Measurements from ENCODE around the gene C2CD2.
"Not testable (repeated sequence)": the region's sequence is repeated elsewhere in the genome, so short reads cannot be mapped to it uniquely, and the experiment has no call there.

The C2CD2 gene

DNA sequence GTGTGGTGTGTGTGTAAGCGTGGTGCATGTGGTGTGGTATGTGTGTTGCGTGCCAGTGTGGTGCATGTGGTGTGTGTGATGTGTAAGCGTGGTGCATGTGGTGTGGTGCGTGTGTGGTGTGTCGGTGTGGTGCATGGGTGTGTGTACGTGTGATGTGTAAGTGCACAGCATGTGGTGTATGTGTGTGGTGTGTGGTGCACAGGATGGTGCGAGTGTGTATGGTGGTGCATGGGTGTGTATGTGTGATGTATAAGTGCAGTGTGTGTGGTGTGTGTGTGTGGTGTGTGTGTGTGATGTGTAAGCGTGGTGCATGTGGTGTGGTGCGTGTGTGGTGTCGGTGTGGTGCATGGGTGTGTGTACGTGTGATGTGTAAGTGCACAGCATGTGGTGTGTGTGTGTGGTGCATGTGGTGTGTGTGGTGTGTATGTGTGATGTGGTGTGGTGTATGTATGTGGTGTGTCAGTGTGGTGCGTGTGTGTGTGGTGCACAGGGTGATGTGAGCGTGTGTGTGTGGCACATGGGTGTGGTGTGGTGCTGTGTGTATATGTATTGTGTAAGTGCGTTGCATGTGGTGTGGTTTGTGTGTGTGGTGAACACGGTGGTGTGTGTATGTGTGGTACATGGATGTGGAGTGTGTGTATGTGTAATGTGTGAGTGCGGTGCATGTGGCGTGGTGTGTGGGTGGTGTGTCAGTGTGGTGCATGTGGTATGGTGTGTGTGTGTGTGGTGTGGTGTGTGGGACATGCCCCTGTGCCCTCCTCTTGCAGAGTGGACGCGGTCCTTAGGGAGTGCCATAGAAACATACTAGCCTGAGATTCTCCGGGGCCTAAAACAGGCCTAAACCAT lies 1.1 kb upstream of the C2CD2 start:
- no peak for DNase-seq (ENCODE audit: extremely low spot score)
- CTCF ChIA-PET = interaction anchor here (0.9 to 1.2 kb wide), 2 partner anchors 13 to 77 kb away, joined by 3 to 4 read pairs; no protein-coding TSS in a partner anchor
- TF ChIP-seq, protein P1, sequence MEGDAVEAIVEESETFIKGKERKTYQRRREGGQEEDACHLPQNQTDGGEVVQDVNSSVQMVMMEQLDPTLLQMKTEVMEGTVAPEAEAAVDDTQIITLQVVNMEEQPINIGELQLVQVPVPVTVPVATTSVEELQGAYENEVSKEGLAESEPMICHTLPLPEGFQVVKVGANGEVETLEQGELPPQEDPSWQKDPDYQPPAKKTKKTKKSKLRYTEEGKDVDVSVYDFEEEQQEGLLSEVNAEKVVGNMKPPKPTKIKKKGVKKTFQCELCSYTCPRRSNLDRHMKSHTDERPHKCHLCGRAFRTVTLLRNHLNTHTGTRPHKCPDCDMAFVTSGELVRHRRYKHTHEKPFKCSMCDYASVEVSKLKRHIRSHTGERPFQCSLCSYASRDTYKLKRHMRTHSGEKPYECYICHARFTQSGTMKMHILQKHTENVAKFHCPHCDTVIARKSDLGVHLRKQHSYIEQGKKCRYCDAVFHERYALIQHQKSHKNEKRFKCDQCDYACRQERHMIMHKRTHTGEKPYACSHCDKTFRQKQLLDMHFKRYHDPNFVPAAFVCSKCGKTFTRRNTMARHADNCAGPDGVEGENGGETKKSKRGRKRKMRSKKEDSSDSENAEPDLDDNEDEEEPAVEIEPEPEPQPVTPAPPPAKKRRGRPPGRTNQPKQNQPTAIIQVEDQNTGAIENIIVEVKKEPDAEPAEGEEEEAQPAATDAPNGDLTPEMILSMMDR (IDR thresholded peaks at IDR 0.05; ENCODE audit: control extremely low read depth, extremely low read depth, low read depth, missing control alignments) = no peak
- POLR2A ChIA-PET = no interaction called here

DNA sequence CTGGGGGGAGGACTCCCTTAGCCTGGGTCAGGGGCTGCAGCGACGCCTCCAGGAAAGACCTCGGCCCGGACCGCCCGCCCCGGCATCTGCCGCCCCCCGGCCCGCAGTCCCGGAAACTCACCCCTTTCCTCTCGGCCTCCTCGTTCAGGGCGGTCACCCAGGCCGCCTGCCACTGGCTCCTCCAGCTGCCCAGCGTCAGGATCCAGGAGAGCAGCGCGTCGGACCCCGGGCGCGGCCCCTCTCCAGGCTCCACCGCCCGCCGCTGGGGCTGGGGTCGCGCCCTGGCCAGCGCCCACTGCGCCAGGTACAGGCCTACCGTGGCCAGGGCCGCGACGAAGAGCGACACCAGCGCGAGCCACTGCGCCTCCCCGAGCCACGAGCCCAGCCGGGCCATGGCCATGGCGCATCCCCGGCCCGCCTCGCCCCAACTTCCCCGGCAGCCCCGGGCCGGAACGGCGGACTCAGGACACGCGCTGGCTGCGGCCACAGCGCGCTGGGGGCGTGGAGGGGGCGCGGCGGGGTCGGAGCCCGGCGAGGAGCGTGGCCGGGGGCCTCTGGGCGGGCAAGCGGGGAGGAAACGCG lies 478 bp downstream of the C2CD2 start:
- ChIA-PET CTCF (interaction anchor here (1.3 to 1.8 kb wide), 3 partner anchors 12 to 493 kb away, joined by 3 to 6 read pairs (median 4); no protein-coding TSS in a partner anchor), POLR2A (no interaction called here)
- peak; percentile 54 for DNase-seq (ENCODE audit: extremely low spot score)
- TF ChIP-seq, protein P1 (IDR thresholded peaks at IDR 0.05; ENCODE audit: control extremely low read depth, extremely low read depth, low read depth, missing control alignments) = no peak

DNA sequence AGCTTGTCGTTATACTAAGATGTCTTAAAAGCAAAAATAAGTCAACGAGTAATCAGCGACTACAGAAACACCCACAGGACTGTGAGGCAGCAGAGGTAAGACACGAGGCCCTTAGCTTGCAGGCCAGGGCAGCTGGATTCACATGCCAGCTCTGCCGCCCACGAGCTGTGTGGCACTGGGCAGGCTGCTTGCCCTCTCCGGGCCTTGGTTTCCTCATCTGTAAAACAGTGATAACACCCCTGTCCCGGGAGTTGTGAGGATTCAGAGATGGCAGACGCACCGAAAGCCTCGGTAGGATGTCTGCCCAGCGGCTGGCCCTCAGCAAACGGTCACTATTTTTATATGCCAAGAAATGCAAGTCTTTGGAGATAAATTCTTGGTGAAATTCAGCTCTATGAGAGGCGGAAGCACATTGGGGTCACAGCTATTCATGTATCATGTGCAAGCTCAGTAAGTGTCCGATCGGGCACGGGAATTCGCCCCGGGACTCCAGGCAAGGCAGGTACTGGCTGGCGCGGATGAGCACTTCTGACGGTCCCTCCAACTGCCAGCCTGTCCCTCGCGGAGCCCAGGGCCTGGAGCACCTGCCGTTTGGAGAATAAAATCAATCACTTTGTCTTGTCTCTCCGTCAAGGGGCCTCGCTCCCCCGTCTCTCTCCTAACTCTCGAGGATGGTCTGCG lies 1.1 kb downstream of the C2CD2 start:
- ChIA-PET POLR2A (no interaction called here), CTCF (interaction anchor here (1.0 to 1.8 kb wide), 5 partner anchors 10 to 492 kb away, joined by 3 to 6 read pairs (median 4); no protein-coding TSS in a partner anchor)
- DNase-seq (ENCODE audit: extremely low spot score) = no peak
- TF ChIP-seq, protein P1 (IDR thresholded peaks at IDR 0.05; ENCODE audit: control extremely low read depth, extremely low read depth, low read depth, missing control alignments) = no peak

DNA sequence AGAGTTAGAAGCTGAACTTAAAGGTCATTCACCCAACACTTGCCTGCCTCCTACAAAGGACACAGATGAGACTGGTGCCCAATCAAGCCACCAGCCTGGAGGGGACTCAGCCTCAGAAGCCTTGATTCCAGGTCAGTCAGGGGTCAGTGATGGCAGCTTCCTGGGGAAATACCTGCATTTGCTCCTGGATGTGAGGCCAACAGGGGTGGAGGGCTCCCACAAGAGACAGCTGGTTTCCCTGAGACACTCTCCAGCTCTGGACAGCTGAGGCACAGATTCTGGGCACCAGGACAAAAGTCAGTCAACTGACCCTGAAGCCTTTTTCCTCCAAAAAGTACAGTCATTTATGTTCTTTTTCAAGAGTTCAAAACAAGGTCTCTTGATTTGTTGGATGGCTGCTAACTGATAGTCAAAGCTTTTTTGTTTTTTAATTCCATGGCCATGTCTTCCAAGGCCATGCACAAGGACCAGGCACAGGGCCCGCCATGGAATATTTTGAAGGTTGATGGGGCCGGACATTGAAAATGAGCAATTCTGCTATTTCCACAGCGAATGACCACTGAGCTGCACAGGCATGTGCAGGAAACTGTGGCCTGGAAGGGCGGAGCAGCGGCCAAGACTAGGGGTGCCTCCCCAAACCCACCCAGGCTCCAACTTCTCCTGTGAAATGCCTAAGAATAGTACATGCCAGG lies 1.8 kb downstream of the C2CD2 start:
- ChIA-PET POLR2A (no interaction called here), CTCF (interaction anchor here (1.0 to 1.8 kb wide), 5 partner anchors 9 to 492 kb away, joined by 3 to 6 read pairs (median 4); no protein-coding TSS in a partner anchor)
- TF ChIP-seq, protein P1 (IDR thresholded peaks at IDR 0.05; ENCODE audit: control extremely low read depth, extremely low read depth, low read depth, missing control alignments) = no peak
- no peak for DNase-seq (ENCODE audit: extremely low spot score)

DNA sequence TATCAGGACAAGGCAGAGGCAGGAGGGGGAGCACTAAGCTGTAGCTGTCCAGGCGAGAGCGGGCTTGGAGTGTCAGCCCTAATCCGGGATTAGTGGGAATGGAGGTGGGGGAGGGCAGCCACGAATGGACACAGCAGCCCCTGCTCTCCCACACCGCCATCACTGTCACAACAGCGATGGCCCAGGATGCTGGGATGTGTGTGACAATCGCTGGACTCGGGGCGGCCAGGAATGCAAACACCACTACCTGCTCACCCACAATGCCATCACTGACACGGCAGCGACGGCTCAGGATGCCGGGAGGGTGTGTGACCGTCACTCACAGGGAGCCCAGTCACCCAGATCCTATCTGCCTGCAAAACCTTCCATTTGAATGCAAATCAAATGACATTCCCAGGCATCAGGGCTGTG lies 2.9 kb downstream of the C2CD2 start:
- ChIA-PET CTCF (no interaction called here), POLR2A (no interaction called here)
- no peak for DNase-seq (ENCODE audit: extremely low spot score)
- TF ChIP-seq, protein P1 (IDR thresholded peaks at IDR 0.05; ENCODE audit: control extremely low read depth, extremely low read depth, low read depth, missing control alignments) = no peak

DNA sequence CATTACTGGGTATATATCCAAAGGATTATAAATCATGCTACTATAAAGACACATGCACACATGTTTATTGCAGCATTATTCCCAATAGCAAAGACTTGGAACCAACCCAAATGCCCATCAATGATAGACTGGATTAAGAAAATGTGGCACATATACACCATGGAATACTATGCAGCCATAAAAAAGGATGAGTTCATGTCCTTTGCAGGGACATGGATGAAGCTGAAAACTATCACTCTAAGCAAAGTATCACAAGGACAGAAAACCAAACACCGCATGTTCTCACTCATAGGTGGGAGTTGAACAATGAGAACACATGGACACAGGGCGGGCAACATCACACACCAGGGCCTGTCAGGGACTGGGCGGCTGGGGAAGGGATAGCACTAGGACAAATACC lies 4.2 kb downstream of the C2CD2 start:
- CTCF ChIA-PET = interaction anchor here (1.1 kb wide), 1 partner anchor 17 kb away, joined by 3 read pairs; no protein-coding TSS in a partner anchor
- DNase-seq (ENCODE audit: extremely low spot score); POLR2A ChIA-PET: not testable (repeated sequence)

Measured in GM10248 (cell line).